IMR-90 (cell line): ENCODE results near the gene JPT2. TPM values are rescaled to one million over a fixed set of nuclear protein-coding genes. Genes with fewer than 3 reads are reported as not detected.

Experiments
- ATAC-seq: fragments of 200-7000 bp; cut with Tn5 transposase; 2 replicates; pipeline ENCODE4 v1.9.1; 2020; ENCODE audit warnings: low read depth, mild to moderate bottlenecking, moderate library complexity
- BruUV-seq: library from RNA; stranded (reverse); fragments of 400-500 nt; replicated peaks from 2 replicates; lab custom pipeline; 2021; lab: Mats Ljungman, UMichigan
- CTCF ChIA-PET: fragments of 300-600 bp; formaldehyde crosslinking; extraction: SDS; loops from one replicate; lab custom pipeline; 2021; ENCODE audit warnings: antibody characterized with exemption; lab: Yijun Ruan, JAX
- POLR2A ChIA-PET: fragments of 300-600 bp; sonication (Branson Sonifier 250); formaldehyde crosslinking; loops from one replicate; lab custom pipeline; 2022; ENCODE audit warnings: antibody characterized with exemption; ENCODE audit not compliant: unreplicated experiment; lab: Charles Lee
- DNase-seq: peaks from one replicate; pipeline ENCODE4 v3.0.0; 2013
- H2AFZ ChIP-seq: replicated peaks from 2 replicates; pipeline ENCODE3; 2013; ENCODE audit warnings: low read length, mild to moderate bottlenecking; ENCODE audit not compliant: poor library complexity
- H2AK5ac ChIP-seq: 2 replicates; pipeline ENCODE4 v1.6.1; 2013; ENCODE audit warnings: low read depth, low read length, inconsistent platforms
- H2AK9ac ChIP-seq: replicated peaks from 2 replicates; pipeline ENCODE3; 2013; ENCODE audit warnings: mild to moderate bottlenecking, low read depth, low read length, moderate library complexity; ENCODE audit not compliant: poor library complexity
- H2BK120ac ChIP-seq: 2 replicates; pipeline ENCODE4 v1.6.1; 2013; ENCODE audit warnings: low read depth, low read length, inconsistent platforms
- H2BK15ac ChIP-seq: 3 replicates; pipeline ENCODE4 v1.6.1; 2013; ENCODE audit warnings: low read depth, low read length, inconsistent platforms
- H2BK20ac ChIP-seq: 2 replicates; pipeline ENCODE4 v1.6.1; 2013; ENCODE audit warnings: low read depth, mild to moderate bottlenecking, inconsistent platforms, low read length, moderate library complexity
- H2BK5ac ChIP-seq: 2 replicates; pipeline ENCODE4 v1.6.1; 2013; ENCODE audit warnings: mild to moderate bottlenecking, low read depth, low read length, inconsistent platforms; ENCODE audit not compliant: poor library complexity, severe bottlenecking
- H3K14ac ChIP-seq: replicated peaks from 2 replicates; pipeline ENCODE4 v1.6.1; 2013; ENCODE audit warnings: low read depth, low read length, inconsistent platforms
- H3K18ac ChIP-seq: 2 replicates; pipeline ENCODE4 v1.6.1; 2013; ENCODE audit warnings: low read depth, low read length, control low read depth
- H3K23ac ChIP-seq: 2 replicates; pipeline ENCODE4 v1.6.1; 2013; ENCODE audit warnings: low read depth, low read length, inconsistent platforms
- H3K27ac ChIP-seq: 2 replicates; pipeline ENCODE4 v1.5.1; 2013; ENCODE audit warnings: mild to moderate bottlenecking, control low read depth, low read length; ENCODE audit not compliant: insufficient read depth
- H3K27me3 ChIP-seq: 2 replicates; pipeline ENCODE4 v1.6.1; 2013; ENCODE audit warnings: low read length; ENCODE audit not compliant: control insufficient read depth, insufficient read depth
- H3K36me3 ChIP-seq: 2 replicates; pipeline ENCODE4 v1.6.1; 2013; ENCODE audit warnings: low read length, mixed read lengths; ENCODE audit not compliant: control insufficient read depth, insufficient read depth
- H3K4ac ChIP-seq: 2 replicates; pipeline ENCODE4 v1.6.1; 2013; ENCODE audit warnings: low read depth, low read length, inconsistent platforms
- H3K4me1 ChIP-seq: 2 replicates; pipeline ENCODE4 v1.6.1; 2013; ENCODE audit warnings: low read length, mixed read lengths; ENCODE audit not compliant: control insufficient read depth, insufficient read depth
- H3K4me2 ChIP-seq: 2 replicates; pipeline ENCODE4 v1.6.1; 2013; ENCODE audit warnings: low read depth, mild to moderate bottlenecking, control low read depth, low read length, moderate library complexity
- H3K4me3 ChIP-seq: 2 replicates; pipeline ENCODE4 v1.5.1; 2013; ENCODE audit warnings: low read depth, mild to moderate bottlenecking, control low read depth, low read length, moderate library complexity; ENCODE audit not compliant: insufficient read depth
- H3K56ac ChIP-seq: 2 replicates; pipeline ENCODE4 v1.6.1; 2013; ENCODE audit warnings: low read length, inconsistent platforms; ENCODE audit not compliant: insufficient read depth; ENCODE audit errors: extremely low read depth
- H3K79me1 ChIP-seq, 2 experiments: 2 replicates each; pipeline ENCODE4 v1.6.1; 2013; ENCODE audit warnings: low read length in 2 of 2, inconsistent platforms in 1 of 2, low read depth in 1 of 2
- H3K9ac ChIP-seq: 2 replicates; pipeline ENCODE4 v1.6.1; 2013; ENCODE audit warnings: low read depth, low read length, control low read depth
- H3K9me1 ChIP-seq: 2 replicates; pipeline ENCODE4 v1.6.1; 2013; ENCODE audit warnings: low read length, inconsistent platforms; ENCODE audit not compliant: insufficient read depth
- H3K9me3 ChIP-seq: 2 replicates; pipeline ENCODE4 v1.6.1; 2013; ENCODE audit warnings: low read length; ENCODE audit not compliant: control insufficient read depth, insufficient read depth
- H4K20me1 ChIP-seq: 2 replicates; pipeline ENCODE4 v1.6.1; 2013; ENCODE audit warnings: low read length, inconsistent platforms; ENCODE audit not compliant: insufficient read depth
- H4K5ac ChIP-seq: 2 replicates; pipeline ENCODE4 v1.6.1; 2013; ENCODE audit warnings: mild to moderate bottlenecking, low read depth, low read length, control low read depth
- H4K8ac ChIP-seq, 2 experiments: 2 replicates each; pipeline ENCODE4 v1.6.1; 2013; ENCODE audit warnings: low read depth in 2 of 2, low read length in 2 of 2, control low read depth in 1 of 2, inconsistent platforms in 1 of 2
- H4K91ac ChIP-seq: 2 replicates; pipeline ENCODE4 v1.6.1; 2013; ENCODE audit warnings: low read depth, low read length, inconsistent platforms; ENCODE audit not compliant: insufficient read depth
- BHLHE40 ChIP-seq: fragments of 150-350 bp; IDR thresholded peaks from 2 replicates; pipeline ENCODE4 v1.6.1; 2016; ENCODE audit warnings: mild to moderate bottlenecking, low read depth, low read length
- CEBPB ChIP-seq: IDR thresholded peaks from 2 replicates; pipeline ENCODE4 v1.6.1; 2012; ENCODE audit warnings: low read depth, low read length, improper control_type of control experiment
- CHD1 ChIP-seq: IDR thresholded peaks from 2 replicates; pipeline ENCODE4 v1.6.1; 2012; ENCODE audit warnings: low read depth, low read length, improper control_type of control experiment
- FOS ChIP-seq: fragments of 150-350 bp; IDR thresholded peaks from 2 replicates; pipeline ENCODE4 v1.6.1; 2016; ENCODE audit warnings: low read depth, low read length
- MAFK ChIP-seq: IDR thresholded peaks from 2 replicates; pipeline ENCODE4 v1.6.1; 2012; ENCODE audit warnings: low read depth, low read length, improper control_type of control experiment
- NFE2L2 ChIP-seq: fragments of 150-350 bp; IDR thresholded peaks from 2 replicates; pipeline ENCODE4 v1.6.1; 2016; ENCODE audit warnings: low read depth, mild to moderate bottlenecking, low read length
- POLR2A ChIP-seq: IDR thresholded peaks from 2 replicates; pipeline ENCODE4 v1.6.1; 2012; ENCODE audit warnings: mild to moderate bottlenecking, low read depth, low read length
- RFX5 ChIP-seq: IDR thresholded peaks from 2 replicates; pipeline ENCODE4 v1.8.0; 2012; ENCODE audit warnings: low read depth, mild to moderate bottlenecking, low read length, moderate library complexity
- SMC3 ChIP-seq: fragments of 150-350 bp; IDR thresholded peaks from 2 replicates; pipeline ENCODE4 v1.6.1; 2016; ENCODE audit warnings: low read depth, mild to moderate bottlenecking, antibody characterized with exemption, low read length, moderate library complexity
- WGBS, 2 experiments: methylation state at CpG; one replicate each; pipeline versions ENCODE4 v1.1.5 to v1.1.7; 2013; ENCODE audit warnings: missing lambda C conversion rate in 2 of 2; ENCODE audit not compliant: insufficient read length in 1 of 2; ENCODE audit errors: extremely low coverage in 2 of 2; 5-methylcytosine and 5-hydroxymethylcytosine counted together
- dilution Hi-C: fragments of 300-500 bp; cut with HindIII; formaldehyde crosslinking; loops from one replicate; pipeline ENCODE4 v1.14.3; 2018; ENCODE audit warnings: low sequenced_read_pairs; ENCODE audit not compliant: unreplicated experiment
- in situ Hi-C: fragments of 300-500 bp; cut with MboI; formaldehyde crosslinking; loops from 3 replicates; pipeline ENCODE4 v1.14.3; 2019; ENCODE audit warnings: low sequenced_read_pairs, inconsistent platforms, mixed read lengths
- intact Hi-C: fragments of 100-400 bp; cut with micrococcal nuclease; formaldehyde crosslinking; loops from 2 replicates; pipeline ENCODE4 v1.10.0; 2022
- polyA plus RNA-seq, 3 experiments: library from polyadenylated mRNA; depleted of rRNA; stranded (reverse); fragments of >200 nt; gene quantifications; 2 replicates each; pipeline ENCODE4 v1.2.3, GENCODE V29; 2012; ENCODE audit warnings: low replicate concordance in 1 of 3
- total RNA-seq: library from RNA; depleted of rRNA; stranded (reverse); fragments of >200 nt; gene quantifications from 2 replicates; pipeline ENCODE4 v1.2.3, GENCODE V29; 2012
- TF ChIP-seq, protein P1 (sequence below): fragments of 150-350 bp; IDR thresholded peaks from 2 replicates; pipeline ENCODE4 v1.6.1; 2017; ENCODE audit warnings: mild to moderate bottlenecking, antibody characterized with exemption, low read length, low read depth
- TF ChIP-seq, protein P2 (sequence below): conservative IDR thresholded peaks from 2 replicates; pipeline ENCODE4 v1.5.1; 2012; ENCODE audit warnings: mild to moderate bottlenecking, low read depth, low read length, improper control_type of control experiment
- TF ChIP-seq, protein P3 (sequence below): fragments of 150-350 bp; IDR thresholded peaks from 2 replicates; pipeline ENCODE4 v1.6.1; 2016; ENCODE audit warnings: low read depth, mild to moderate bottlenecking, low read length, moderate library complexity, borderline replicate concordance

Gene JPT2
- total and polyA plus RNA-seq, 2 of the 4 experiments (the other 2 are of a cell fraction) = 40.0 to 41.5 TPM

DNA sequence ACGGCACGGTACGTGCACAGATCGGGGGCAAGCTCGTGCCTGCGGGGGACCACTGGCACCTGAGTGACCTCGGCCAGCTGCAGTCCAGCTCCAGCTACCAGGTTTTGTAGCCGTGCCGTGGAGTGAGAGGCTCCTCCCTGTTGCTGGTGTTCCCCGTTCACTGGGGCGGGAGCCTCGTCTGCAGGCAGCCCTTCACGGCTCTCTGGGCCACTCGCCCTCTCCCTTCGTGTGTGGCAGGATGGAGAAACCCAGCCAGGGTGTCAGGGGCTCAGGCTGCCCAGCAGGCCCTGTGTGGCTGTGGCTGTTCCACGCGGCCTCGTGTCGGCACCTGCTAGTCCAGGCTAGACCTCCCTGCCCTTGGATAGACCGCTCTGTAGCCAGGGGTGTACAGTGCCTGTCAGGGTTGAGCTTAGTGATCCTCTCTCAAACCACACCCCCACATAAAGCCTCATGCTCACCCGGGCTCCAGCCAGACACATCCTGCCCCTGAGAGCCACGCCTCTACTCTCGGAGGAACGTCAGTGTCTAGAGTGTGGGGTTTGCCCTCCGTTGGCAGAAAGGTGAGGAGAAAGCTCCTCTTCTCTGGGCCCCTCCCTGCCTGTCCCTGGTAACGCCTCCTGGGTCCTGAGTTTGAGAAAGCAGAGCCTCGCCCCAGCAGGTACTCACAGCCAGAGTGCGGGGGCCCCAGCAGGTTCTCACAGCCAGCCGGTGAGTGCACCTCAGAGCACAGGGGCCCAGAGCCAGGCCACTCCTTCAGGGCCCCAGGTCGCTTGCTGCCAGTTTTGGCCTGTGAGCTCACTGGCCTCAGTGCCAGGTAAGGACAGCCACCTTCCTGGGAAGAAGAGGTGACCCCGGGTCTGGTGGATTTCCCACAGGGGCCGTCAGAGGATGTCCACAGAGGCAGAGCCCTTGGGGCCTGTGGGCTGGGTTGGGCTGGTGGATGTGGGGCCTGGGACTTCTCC lies 65.6 kb downstream of the JPT2 start (continued):
- TF ChIP-seq POLR2A (no peak), BHLHE40 (no peak)

DNA sequence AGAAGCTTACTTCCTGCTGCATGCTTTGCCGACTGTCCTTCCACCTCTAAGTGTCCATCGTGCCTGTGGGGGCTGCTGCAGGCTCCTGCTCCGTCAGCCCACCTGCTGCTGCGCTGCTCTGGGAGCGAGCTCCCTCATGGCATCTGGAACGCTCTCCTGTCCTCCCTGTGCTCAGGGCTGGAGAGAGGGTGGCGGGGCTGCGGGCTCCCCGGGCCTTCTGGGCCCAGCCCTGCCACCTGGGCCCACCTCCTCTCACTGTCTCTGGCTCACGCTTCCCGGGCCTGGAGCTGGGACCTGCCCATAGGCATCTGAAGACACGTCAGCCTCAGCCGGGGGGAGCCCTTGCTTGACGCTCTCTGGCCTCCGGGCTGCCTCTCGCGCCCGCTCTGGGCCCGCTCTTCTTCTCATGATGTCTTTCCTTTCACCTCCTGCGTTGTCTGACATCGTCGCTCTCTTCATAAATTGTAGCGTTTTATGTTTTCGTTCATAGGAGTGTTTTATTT lies 66.3 kb downstream of the JPT2 start:
- Histone ChIP-seq H3K9me3 (no peaks in the 10 kb centered on the region), H3K23ac (no peak overlapping the region), H2BK5ac (no peak overlapping the region), H2AFZ (no peak overlapping the region), H3K36me3 (peaks cover 58% of the 10 kb centered on the region), H3K18ac (no peak overlapping the region), H4K8ac (no peak overlapping the region), H3K56ac (no peak overlapping the region), H2AK9ac (no peak overlapping the region), H4K5ac (no peak overlapping the region), H3K4me1 (peaks cover 2% of the 10 kb centered on the region; the same call in 1 of the 2 replicates), H3K79me1 (peaks cover 25 to 52% of the 10 kb centered on the region in 2 experiments), H2BK120ac (no peak overlapping the region), H2AK5ac (no peak overlapping the region), H3K27ac (no peak overlapping the region), H2BK20ac (no peak overlapping the region), H3K4me3 (no peak overlapping the region), H3K9me1 (peaks cover 7% of the 10 kb centered on the region), H3K4me2 (no peak overlapping the region), H4K20me1 (peaks cover 26% of the 10 kb centered on the region), H4K91ac (no peak overlapping the region), H3K4ac (no peak overlapping the region), H2BK15ac (no peak overlapping the region), H3K27me3 (no peaks in the 10 kb centered on the region), H3K9ac (no peak overlapping the region), H3K14ac (no peak overlapping the region)
- intact Hi-C loops (no loop called here), in situ Hi-C loops (no loop called here), dilution Hi-C loops (no loop called here)
- no peak for ATAC-seq
- POLR2A ChIA-PET = no interaction called here
- no peak for DNase-seq
- 93% methylated on average over 3 of the region's 24 CpGs; no CpG with 5 or more reads in 1 of the 2 experiments for WGBS, 2 experiments
- BruUV-seq = no TSS peak
- CTCF ChIA-PET = no interaction called here
- TF ChIP-seq CHD1 (no peak), SMC3 (no peak), MAFK (no peak), RFX5 (no peak), NFE2L2 (no peak), CEBPB (no peak), FOS (no peak)
- TF ChIP-seq, protein P1, sequence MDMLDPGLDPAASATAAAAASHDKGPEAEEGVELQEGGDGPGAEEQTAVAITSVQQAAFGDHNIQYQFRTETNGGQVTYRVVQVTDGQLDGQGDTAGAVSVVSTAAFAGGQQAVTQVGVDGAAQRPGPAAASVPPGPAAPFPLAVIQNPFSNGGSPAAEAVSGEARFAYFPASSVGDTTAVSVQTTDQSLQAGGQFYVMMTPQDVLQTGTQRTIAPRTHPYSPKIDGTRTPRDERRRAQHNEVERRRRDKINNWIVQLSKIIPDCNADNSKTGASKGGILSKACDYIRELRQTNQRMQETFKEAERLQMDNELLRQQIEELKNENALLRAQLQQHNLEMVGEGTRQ = no peak
- TF ChIP-seq, protein P2, sequence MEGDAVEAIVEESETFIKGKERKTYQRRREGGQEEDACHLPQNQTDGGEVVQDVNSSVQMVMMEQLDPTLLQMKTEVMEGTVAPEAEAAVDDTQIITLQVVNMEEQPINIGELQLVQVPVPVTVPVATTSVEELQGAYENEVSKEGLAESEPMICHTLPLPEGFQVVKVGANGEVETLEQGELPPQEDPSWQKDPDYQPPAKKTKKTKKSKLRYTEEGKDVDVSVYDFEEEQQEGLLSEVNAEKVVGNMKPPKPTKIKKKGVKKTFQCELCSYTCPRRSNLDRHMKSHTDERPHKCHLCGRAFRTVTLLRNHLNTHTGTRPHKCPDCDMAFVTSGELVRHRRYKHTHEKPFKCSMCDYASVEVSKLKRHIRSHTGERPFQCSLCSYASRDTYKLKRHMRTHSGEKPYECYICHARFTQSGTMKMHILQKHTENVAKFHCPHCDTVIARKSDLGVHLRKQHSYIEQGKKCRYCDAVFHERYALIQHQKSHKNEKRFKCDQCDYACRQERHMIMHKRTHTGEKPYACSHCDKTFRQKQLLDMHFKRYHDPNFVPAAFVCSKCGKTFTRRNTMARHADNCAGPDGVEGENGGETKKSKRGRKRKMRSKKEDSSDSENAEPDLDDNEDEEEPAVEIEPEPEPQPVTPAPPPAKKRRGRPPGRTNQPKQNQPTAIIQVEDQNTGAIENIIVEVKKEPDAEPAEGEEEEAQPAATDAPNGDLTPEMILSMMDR = no peak
- TF ChIP-seq, protein P3, sequence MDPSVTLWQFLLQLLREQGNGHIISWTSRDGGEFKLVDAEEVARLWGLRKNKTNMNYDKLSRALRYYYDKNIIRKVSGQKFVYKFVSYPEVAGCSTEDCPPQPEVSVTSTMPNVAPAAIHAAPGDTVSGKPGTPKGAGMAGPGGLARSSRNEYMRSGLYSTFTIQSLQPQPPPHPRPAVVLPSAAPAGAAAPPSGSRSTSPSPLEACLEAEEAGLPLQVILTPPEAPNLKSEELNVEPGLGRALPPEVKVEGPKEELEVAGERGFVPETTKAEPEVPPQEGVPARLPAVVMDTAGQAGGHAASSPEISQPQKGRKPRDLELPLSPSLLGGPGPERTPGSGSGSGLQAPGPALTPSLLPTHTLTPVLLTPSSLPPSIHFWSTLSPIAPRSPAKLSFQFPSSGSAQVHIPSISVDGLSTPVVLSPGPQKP = no peak
